Colon (tissue), 2 donors: ENCODE results near the gene MAP3K10.
"Not testable (repeated sequence)": the region's sequence is repeated elsewhere in the genome, so short reads cannot be mapped to it uniquely, and the experiment has no call there.

Experiments
- FAIRE-seq: peaks from 2 replicates; lab custom pipeline; 2012; peaks lifted over from hg19 to GRCh38; lab: Jason Lieb, UNC
- donor health status: control.
- donor health status: control.

The MAP3K10 gene

GRCh38 chr19:40190891-40191835 lies at the start of gene MAP3K10:
MAP3K10 (plus strand) TSS chr19:40191426; CDS start chr19:40192032, 606 bp downstream.
- no peak for FAIRE-seq

GRCh38 chr19:40141551-40141950 lies 49.7 kb upstream of the MAP3K10 start:
- FAIRE-seq = no peak

- no peak for FAIRE-seq
Measured at GRCh38 chr19:40143612-40144011, 47.6 kb upstream of the MAP3K10 start.

- no peak for FAIRE-seq
Measured at GRCh38 chr19:40144151-40144550, 47.1 kb upstream of the MAP3K10 start.

- no peak for FAIRE-seq
Measured at GRCh38 chr19:40144947-40145748, 46.1 kb upstream of the MAP3K10 start.

GRCh38 chr19:40145749-40146029 lies 45.5 kb upstream of the MAP3K10 start:
- FAIRE-seq = not testable (repeated sequence)

- FAIRE-seq = no peak
Measured at GRCh38 chr19:40147338-40147692, 43.9 kb upstream of the MAP3K10 start.

- no peak for FAIRE-seq
Measured at GRCh38 chr19:40147693-40148347, 43.4 kb upstream of the MAP3K10 start.

GRCh38 chr19:40149501-40149900 lies 41.7 kb upstream of the MAP3K10 start:
- no peak for FAIRE-seq

- no peak for FAIRE-seq
Measured at GRCh38 chr19:40150170-40150569, 41.1 kb upstream of the MAP3K10 start.

- FAIRE-seq = no peak
Measured at GRCh38 chr19:40154121-40154680, 37.0 kb upstream of the MAP3K10 start.

- FAIRE-seq = no peak
Measured at GRCh38 chr19:40155749-40156265, 35.4 kb upstream of the MAP3K10 start.

- no peak for FAIRE-seq
Measured at GRCh38 chr19:40157059-40157458, 34.2 kb upstream of the MAP3K10 start.

- FAIRE-seq = no peak
Measured at GRCh38 chr19:40159744-40160143, 31.5 kb upstream of the MAP3K10 start.

GRCh38 chr19:40162104-40162503 lies 29.1 kb upstream of the MAP3K10 start:
- FAIRE-seq = no peak

- FAIRE-seq = no peak
Measured at GRCh38 chr19:40163541-40164129, 27.6 kb upstream of the MAP3K10 start.

- no peak for FAIRE-seq
Measured at GRCh38 chr19:40165362-40165937, 25.8 kb upstream of the MAP3K10 start.

- not testable (repeated sequence) for FAIRE-seq
Measured at GRCh38 chr19:40169482-40170302, 21.5 kb upstream of the MAP3K10 start.

GRCh38 chr19:40170303-40170989 lies 20.8 kb upstream of the MAP3K10 start:
- not testable (repeated sequence) for FAIRE-seq

- FAIRE-seq = not testable (repeated sequence)
Measured at GRCh38 chr19:40171293-40171692, 19.9 kb upstream of the MAP3K10 start.
